ENCODE data around the gene MTUS2.

The MTUS2 gene

DNA sequence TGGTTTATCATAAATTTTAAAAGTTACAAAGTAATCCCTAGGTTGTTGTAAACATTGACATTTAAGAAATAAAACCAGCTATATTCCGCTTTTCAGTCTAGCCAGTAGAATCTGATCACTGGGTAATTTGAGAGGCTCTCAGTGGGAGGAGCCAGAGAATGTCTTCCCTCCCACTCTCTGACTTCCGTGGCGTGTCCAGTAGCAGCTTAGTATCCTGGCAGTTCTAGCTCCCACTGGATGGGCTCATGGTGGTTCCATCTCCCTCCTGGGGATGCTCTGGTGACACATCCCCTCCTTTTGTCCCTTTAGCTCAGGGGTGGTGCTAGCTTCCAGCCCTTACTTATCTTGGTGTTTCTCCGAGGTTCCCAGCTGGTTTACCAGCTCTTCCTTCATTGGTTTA is 34.5 kb downstream of the MTUS2 start:
- in situ Hi-C loops (cut with MboI; ENCODE audit: low sequenced_read_pairs), result no loop called here

DNA sequence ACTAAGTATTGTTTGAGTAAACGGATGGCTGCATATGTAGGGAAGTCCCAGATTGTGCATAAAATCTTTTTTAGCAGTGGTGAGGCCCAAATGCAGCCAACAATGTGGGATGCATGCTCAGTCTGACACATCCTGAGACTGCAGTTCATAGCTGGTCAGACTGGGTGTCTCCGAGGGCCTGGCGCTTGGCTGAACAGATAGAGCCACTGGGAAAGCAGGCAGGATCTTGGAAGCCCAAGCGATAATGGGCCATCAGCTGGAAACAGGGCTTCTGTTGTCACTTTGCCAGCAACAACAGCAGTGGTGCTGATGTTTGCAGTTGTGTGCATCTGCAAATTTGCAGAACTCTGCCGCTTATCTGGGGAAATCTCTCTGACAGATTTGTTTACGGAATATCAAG is 36.1 kb downstream of the MTUS2 start:
- in situ Hi-C loops (cut with MboI; ENCODE audit: low sequenced_read_pairs), result no loop called here

DNA sequence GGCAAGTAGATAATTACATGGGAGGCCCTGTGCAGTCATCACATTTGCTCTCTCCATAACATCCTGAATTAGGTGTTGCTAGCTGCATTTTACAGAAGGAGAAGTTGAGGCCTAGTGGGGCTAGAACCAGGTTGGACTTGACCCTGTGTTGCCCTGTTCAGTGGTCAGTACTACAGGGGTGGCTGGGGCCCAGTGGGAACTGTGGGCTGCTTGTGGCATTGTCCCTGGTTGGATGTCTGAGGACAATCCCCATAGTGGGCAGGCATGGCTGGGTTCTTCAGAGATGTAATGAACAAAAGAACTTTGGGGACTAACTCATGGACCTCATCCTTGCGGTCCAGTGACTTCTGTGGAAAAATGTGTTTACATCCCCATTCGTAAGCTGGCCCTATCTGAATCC is 38.9 kb downstream of the MTUS2 start:
- in situ Hi-C loops (cut with MboI; ENCODE audit: low sequenced_read_pairs), result no loop called here

DNA sequence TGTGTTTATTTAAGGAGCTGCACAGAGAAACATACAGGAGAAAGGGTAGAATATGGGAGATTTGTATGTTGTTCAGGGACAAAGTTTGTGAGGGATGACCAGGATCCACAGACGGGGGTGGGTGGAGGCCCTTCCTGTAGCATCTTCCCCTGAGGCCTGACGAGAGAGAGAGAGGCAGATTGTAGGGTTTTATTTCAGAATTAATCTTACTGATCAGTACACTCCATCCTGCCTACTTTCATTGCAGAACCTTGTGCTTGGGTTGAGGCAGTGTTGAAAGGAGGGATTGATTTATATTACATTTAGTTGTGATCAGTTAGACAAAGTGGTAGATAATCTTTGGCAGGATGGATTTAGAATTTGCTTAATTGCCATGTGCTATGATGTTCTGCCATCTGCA is 39.6 kb downstream of the MTUS2 start:
- in situ Hi-C loops (cut with MboI; ENCODE audit: low sequenced_read_pairs), result no loop called here

DNA sequence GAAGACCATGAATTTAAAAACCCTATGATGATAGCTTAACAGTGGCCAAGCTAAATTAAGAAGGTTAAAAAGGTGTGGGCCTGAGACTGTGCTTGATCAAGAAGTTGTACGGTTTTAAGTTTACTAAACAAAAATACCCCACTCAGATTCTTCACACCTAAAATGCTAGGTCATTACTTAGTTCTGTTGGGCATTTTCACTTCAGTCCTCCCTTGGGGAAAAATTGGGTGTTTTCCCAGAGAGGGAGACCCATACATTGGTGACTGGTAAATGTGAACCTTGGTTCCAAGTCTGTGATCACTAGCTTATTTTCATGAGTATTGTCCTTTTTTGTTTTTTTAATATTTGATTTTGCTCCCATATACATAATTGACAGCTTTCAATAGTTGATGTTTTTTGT is 44.4 kb downstream of the MTUS2 start:
- in situ Hi-C loops (cut with MboI; ENCODE audit: low sequenced_read_pairs), result no loop called here

DNA sequence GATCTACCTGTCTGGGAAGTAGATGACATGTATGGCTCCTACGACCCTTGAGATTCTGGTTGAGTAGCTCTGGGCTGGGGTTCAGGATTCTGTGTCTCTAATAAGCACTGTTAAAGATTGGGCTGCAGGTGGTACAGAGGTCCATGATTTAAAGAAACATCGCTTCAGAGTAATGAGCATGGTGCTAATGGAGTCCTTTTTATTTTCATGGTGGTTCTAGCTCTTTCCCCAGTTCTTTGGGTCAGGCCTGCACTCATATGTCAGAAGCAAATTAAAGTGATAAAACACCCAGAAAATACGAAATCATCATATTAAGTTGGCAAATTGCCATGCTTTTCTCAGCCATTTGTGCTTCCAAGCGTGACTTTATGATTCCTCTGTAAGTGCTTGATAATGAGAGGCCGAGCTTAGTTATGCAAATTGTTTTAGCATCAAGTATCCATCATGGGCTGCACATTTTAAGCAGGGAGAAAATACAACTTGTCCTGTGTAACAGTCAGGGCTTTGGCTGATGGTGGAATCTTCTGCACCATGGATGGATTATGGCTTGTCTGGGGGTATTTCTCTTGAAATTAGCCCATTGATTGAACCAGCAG is 45.1 kb downstream of the MTUS2 start:
- in situ Hi-C loops (cut with MboI; ENCODE audit: low sequenced_read_pairs), result no loop called here

DNA sequence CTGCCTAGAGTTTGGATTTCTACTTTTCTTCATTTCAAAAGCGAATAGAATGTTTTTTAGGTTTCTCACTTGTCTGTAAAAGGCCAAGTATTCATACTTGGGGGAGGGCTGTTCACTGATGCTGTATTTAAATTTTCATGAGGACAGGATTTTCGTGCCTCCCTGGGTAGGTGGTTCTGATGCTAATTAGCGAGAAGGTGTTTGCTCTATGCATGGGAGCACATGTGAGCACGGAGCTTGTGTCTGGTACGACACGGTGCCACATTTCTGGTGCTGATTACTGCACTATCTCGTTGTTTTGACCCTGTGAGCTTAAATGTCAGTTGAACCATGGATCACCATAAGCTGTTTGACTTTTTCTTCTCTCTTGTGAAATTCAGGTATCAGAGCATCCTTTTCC is 45.8 kb downstream of the MTUS2 start:
- in situ Hi-C loops (cut with MboI; ENCODE audit: low sequenced_read_pairs), result no loop called here

DNA sequence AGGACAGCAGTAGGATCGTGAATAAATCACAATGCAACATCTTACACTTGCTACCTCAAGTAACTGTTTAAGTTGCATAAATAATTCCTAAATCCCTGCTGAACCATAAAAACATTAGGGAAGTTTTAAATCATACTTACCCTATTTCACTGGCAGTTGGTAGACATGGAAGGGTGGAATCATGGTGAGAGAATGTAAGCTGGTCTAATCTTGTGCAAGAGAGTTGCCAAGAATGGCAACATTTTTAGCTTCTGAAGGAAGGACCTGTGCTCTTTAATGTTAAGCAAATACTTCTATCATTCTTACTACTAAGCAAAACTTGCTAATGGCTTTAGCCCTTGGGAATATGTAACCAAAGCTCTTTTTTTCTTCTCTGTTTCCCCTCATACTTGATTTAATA is 46.8 kb downstream of the MTUS2 start:
- in situ Hi-C loops (cut with MboI; ENCODE audit: low sequenced_read_pairs), result no loop called here

DNA sequence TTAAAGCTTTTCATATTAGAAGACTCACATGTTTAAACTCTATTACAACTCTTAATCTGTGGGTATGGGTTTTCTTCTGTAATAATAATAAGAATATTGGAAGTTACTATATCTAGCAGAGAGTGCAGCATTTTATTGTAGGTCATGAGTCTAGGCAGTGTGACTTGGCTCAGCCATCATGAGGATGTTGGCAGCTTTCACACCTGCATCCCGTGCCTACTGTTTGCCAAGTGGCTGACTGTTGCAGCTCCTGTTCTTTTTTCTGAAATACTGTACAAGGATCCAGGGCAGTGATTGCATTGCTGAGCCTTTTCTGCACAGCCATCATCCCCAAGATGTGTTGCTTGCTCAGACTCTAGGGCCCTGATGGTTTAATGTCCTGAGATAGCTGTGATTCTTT is 47.4 kb downstream of the MTUS2 start:
- in situ Hi-C loops (cut with MboI; ENCODE audit: low sequenced_read_pairs), result no loop called here

DNA sequence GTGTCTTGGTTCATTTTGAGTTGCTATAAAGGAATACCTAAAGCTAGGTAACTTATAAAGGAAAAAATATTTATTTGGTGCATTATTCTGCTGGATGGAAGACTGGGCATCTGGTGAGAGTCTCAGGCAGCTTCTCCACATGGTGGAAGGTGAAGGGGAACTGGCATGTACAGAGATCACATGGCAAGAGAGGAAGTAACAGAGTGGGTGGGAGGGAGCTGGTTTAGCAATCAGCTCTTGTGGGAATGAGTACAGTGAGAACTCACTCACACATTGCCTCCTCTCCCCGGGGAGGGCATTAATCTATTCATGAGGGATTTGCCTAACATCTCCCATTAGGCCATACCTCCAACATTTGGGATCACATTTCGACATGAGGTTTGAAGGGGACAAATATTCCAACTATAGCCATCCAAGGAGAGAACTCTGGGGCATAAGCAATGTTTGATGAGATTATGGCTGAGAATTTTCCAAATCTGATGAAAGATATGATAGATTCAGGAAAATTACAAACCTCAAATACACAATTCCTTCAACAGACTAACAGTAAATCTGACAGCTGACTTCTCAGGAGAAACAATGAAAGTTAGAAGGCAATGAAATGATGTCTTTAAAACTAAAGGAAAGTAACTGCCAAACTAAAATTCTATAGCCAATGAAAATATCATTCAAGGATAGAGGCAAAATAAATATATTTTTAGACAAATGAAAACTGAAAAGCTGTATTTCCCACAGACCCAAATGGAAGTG is 52.5 kb downstream of the MTUS2 start:
- in situ Hi-C loops (cut with MboI; ENCODE audit: low sequenced_read_pairs), result no loop called here

DNA sequence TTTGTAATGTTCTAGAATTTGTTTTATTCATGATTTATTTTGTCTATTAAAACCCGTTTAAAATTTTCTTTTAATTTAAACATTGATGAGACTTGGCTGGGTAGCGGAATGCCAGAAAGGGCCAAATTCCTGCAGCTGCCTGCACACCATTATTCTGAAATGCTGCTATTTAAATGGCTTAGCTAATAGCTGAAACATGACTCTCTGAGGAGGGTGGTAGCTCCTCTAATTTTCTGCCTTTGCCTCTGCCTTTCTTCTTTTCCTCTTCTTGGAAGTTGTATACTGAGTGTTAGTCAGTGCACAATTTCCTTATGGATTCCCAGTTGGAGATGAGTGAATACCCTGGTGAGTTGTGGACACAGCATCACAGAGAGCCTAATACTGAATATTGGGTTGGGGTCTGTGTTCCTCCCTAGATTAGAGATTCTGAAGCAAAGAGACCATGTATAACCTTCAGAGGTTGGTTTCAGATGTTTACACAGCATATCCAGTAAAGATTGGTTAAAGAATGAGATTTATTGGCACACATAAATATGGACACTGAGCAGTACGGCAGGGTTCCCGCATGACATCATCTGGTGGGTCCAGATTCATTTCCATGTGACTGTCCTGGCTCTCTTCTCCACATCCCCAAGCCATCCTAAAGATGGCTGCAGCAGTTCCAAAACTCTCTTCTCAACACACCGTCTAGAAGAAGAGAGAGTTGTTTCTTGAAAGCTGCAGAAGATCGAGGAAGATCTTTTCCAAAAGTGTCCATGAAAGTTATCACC is 55.9 kb downstream of the MTUS2 start:
- in situ Hi-C loops (cut with MboI; ENCODE audit: low sequenced_read_pairs), result no loop called here

DNA sequence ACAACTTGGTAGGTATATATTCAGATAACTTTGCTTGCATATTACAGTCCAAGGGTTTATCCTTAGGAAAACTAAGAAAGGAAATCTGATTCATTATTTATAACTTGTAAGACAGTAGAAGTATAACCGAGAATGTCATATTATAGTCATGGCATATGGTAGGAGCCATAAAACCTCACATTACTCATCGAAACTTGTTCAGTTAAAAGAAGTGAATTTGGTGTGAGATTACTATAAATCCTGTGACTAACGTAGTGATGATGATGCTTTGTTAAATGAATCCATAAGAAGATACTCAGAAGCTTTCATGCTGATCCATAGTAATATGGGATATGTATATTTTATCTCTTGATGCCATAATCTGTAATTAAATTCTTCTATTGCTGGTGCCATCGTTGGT is 57.3 kb downstream of the MTUS2 start:
- in situ Hi-C loops (cut with MboI; ENCODE audit: low sequenced_read_pairs), result no loop called here

DNA sequence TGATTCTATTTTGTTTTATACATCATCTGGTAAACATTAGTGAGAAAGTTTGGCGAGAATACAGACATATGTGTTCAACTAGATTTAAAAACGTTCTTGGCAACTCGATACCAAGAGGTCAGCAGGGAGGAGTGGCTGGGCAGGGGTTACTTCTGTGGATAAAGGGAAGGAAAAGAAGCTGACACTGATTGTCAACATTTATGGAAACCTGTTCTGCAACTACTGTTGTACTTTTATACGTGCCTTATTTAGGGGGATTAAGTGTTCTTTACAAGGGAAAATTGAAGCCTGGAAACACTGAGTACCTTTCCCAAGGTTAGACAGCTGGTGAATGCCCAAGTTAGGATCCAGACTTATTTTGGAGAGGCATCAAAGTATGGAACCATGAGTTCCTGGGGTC is 65.0 kb downstream of the MTUS2 start:
- in situ Hi-C loops (cut with MboI; ENCODE audit: low sequenced_read_pairs), result no loop called here

DNA sequence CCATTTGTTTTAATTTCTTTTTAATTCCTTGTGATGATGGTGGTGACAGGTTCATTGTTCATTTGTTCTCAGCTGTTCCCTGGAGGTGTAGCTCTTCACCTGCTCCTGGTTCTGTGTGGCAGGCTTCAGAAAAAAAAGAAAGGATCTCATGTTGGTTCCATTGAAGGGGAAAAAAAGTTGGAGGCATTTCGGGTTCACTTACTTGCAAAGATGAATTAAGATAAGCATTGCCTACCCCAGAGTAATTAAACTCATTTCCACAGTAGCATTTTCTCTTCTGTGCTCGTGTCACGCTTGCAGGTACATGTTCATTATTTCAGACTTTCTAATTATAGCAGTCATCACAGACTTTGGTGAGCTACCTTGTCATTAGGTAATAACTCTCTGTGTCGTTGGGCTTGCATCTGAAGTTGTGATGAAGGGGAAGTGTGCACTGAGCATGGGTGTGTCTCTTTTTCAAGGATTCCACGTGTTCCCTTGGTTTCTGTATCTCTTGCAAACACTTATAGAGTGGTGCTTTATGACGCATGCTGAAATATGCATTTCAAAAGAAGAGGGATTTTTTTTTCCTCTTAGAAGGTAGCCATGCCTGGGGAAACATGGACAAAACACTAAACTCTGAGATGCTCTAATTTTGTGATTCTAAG is 69.1 kb downstream of the MTUS2 start:
- in situ Hi-C loops (cut with MboI; ENCODE audit: low sequenced_read_pairs), result no loop called here

DNA sequence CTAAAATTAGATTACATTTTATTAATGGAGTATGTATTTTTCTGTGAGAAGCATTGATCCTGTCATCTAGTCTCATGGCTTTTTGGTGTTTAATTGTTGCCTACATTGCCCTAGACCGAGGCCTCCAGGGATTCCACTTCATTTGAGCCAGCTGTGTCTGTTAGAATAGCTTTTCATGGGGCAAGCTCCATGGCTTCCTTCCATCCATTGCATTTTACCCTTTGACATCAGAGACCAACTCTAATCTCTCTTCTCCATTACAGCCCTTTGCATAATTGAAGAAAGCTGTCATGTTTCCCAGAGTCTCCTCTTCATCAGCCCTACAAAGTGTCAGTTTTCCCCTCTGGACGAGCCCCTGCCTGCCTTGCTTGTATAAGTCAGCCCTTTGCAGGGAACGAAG is 70.6 kb downstream of the MTUS2 start:
- in situ Hi-C loops (cut with MboI; ENCODE audit: low sequenced_read_pairs), result no loop called here

DNA sequence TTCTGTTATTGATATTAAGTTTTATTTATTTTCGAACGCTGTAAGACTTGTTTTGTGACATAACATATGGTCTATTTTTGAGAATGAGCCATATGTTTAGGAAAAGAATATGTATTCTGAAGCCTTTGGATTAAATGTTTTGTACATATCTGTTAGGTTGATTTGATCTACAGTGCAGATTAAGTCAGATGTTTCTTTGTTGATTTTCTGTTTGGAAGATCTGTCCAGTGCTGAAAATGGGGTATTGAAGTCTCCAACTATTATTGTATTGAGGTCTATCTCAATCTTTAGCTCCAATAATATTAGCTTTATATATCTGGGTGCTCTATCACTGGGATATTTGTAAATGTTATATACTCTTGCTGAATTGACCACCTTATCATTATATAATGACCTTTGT is 97.9 kb downstream of the MTUS2 start:
- in situ Hi-C loops (cut with MboI; ENCODE audit: low sequenced_read_pairs), result no loop called here

DNA sequence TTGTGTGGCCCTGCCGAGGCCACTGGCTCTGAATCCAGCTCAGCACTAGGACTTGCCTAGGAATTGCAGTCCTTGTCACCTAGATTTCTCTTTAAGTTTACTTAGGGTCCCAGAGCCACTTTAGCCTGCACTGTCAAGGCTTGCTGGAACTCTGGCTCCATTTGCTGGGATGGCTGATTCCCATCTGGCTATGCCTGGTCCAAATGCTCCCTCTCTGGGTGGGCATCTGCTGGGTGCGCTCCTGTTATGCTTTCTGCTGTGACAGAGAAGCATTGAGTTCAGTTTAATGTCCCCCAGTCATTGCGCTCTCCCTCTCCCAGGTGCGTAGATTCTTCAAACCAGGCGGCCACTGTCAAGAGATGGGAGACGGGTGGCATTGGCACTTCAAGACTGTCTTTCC is 102.2 kb downstream of the MTUS2 start:
- in situ Hi-C loops (cut with MboI; ENCODE audit: low sequenced_read_pairs), result no loop called here

DNA sequence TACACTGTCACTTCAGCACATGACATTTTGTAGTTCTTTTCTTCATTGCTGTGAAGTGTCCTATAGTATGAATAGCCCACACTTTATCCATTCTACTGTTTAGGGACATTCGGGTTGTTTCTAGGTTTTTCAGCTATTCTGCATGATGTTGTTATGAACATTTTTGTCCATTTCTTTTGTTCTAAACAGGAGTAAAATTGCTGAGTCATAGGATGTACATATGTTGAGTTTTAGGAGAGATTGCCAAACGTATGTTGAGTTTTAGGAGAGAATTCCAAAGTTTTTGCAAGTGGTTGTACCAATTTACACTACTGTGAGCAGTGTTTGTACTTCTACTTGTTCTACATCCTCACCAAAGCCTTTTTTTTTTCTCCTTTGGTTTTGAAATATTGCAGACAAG is 115.0 kb downstream of the MTUS2 start:
- in situ Hi-C loops (cut with MboI; ENCODE audit: low sequenced_read_pairs), result no loop called here

DNA sequence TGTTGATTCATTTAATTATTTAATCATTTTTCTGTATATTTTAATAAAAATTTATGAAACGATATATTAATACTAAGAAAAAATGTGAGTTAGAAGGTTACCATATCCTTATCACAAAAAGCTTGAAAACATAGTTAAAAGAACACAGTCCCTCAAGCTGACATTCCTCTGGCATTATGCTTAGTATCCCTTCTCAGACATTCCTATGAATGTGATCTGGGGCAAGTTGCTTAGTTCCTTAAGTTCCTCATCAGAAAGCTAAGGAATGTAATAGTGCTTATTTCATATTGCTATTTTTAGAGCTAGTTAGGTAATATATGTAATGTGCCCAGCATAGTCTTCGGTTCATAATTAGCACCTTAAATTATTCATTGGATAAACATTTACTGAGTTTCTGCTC is 122.8 kb downstream of the MTUS2 start:
- in situ Hi-C loops (cut with MboI; ENCODE audit: low sequenced_read_pairs), result no loop called here

DNA sequence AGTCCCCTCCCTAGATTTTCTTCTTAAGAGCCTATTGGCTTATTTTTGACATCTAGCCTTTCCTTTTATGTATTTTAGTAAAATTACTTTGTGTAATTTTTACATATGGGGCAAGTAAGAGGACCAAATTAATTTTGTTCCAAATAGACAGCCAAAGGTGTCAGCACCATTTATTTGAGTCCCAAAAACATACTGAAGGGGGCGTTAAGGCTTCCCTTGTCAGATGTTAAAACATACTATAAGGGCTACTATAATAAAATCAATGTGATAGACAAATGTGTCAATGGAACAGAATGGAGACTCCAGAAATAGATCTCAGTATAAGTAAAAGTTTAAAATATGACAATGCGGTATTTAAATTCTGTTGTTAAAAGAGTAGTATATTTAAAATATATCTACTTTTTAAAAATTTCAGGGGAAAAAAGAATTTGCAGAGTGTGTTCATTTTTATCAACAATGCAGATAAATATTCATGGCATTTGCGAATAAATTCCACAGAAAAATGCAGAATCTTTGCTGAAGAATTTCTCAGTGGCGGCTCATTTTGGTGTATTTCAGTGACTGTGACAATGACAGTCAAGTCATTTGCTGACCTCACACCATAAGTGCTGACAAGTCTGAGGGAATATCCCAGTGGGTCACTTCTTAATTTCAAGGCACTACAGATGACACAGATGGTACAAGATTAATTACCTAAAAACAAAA is 133.7 kb downstream of the MTUS2 start:
- in situ Hi-C loops (cut with MboI; ENCODE audit: low sequenced_read_pairs), result no loop called here

DNA sequence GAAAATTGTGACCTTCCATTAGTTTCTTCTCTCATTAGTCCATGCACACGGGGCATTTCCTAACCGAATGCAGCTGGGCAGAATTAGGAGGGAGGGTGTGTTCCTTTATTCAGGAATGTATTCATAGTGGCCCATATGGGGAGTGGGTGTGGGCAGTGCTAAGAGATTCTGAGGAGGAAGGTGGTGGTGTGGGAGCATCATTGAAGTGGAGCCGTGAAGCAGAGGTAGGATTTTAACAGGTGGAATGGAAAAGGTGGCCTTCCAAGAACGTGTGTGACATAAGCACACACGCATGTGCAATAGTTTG is 134.2 kb downstream of the MTUS2 start:
- in situ Hi-C loops (cut with MboI; ENCODE audit: low sequenced_read_pairs), result no loop called here
